ENCODE measurements around the gene CHL1.

DNA sequence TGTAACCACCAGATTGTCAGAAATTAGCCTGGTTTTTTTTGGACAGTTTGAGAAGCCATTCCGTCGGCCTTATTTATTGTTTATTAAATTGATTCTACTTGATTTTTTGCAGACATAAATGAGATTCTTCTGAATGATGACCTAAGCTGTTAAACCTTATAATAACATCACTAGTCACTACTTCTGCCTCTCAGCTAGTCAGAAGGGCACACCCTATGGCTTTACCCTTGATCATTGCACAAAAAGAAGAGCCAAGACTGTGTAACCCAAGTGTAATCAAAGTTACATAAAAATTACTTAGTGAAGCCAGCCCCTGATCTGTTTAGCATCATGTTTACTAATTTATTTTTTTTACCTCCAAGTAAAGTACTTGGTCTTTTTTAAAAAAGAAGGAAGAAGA is 64.3 kb downstream of the CHL1 start:
- TF ChIP-seq, protein P1, sequence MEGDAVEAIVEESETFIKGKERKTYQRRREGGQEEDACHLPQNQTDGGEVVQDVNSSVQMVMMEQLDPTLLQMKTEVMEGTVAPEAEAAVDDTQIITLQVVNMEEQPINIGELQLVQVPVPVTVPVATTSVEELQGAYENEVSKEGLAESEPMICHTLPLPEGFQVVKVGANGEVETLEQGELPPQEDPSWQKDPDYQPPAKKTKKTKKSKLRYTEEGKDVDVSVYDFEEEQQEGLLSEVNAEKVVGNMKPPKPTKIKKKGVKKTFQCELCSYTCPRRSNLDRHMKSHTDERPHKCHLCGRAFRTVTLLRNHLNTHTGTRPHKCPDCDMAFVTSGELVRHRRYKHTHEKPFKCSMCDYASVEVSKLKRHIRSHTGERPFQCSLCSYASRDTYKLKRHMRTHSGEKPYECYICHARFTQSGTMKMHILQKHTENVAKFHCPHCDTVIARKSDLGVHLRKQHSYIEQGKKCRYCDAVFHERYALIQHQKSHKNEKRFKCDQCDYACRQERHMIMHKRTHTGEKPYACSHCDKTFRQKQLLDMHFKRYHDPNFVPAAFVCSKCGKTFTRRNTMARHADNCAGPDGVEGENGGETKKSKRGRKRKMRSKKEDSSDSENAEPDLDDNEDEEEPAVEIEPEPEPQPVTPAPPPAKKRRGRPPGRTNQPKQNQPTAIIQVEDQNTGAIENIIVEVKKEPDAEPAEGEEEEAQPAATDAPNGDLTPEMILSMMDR (IDR thresholded peaks at IDR 0.05): no peak
- no peak for TF ChIP-seq POLR2A (IDR thresholded peaks at IDR 0.05)
